Liver (tissue), 9 donors: ENCODE measurements around the gene CUX1. TPM values are rescaled to one million over a fixed set of nuclear protein-coding genes. Genes with fewer than 3 reads are reported as not detected.

ENCODE experiments used
- DNase-seq: peaks from one replicate; pipeline ENCODE4 v3.0.0-alpha.2; 2017; ENCODE audit warnings: low spot score
- H3K27ac ChIP-seq, 2 donors: one replicate each; pipeline ENCODE4 v1.7.0; 2013; ENCODE audit warnings: inconsistent platforms in 2 of 2, low read length in 2 of 2, control low read depth in 1 of 2, low read depth in 1 of 2, mild to moderate bottlenecking in 1 of 2
- H3K27me3 ChIP-seq, 4 donors: one replicate each; pipeline versions ENCODE4 v1.6.1 to v1.7.0; 2013; ENCODE audit warnings: low read length in 3 of 4, inconsistent platforms in 1 of 4, mild to moderate bottlenecking in 1 of 4, moderate library complexity in 1 of 4; ENCODE audit not compliant: control insufficient read depth in 4 of 4, insufficient read depth in 4 of 4
- H3K36me3 ChIP-seq, 4 donors: one replicate each; pipeline versions ENCODE4 v1.6.1 to v1.7.0; 2013; ENCODE audit warnings: low read length in 3 of 4, mild to moderate bottlenecking in 3 of 4, low read depth in 1 of 4, moderate library complexity in 1 of 4; ENCODE audit not compliant: control insufficient read depth in 4 of 4, insufficient read depth in 3 of 4
- H3K4me1 ChIP-seq, 4 donors: one replicate each; pipeline versions ENCODE4 v1.6.1 to v1.7.0; 2013; ENCODE audit warnings: low read length in 3 of 4, mild to moderate bottlenecking in 3 of 4, moderate library complexity in 1 of 4; ENCODE audit not compliant: control insufficient read depth in 4 of 4, insufficient read depth in 4 of 4
- H3K4me3 ChIP-seq, 3 donors: one replicate each; pipeline versions ENCODE4 v1.6.1 to v1.7.0; 2013; ENCODE audit warnings: low read length in 3 of 3, control low read depth in 1 of 3, low read depth in 1 of 3, mild to moderate bottlenecking in 1 of 3
- H3K9ac ChIP-seq, 2 donors: one replicate each; pipeline ENCODE4 v1.7.0; 2013; ENCODE audit warnings: low read length in 2 of 2, mild to moderate bottlenecking in 2 of 2, moderate library complexity in 2 of 2, control low read depth in 1 of 2, low read depth in 1 of 2
- H3K9me3 ChIP-seq, 4 donors: one replicate each; pipeline versions ENCODE4 v1.6.1 to v1.7.0; 2013; ENCODE audit warnings: low read length in 3 of 4; ENCODE audit not compliant: control insufficient read depth in 4 of 4
- EGR1 ChIP-seq, 2 donors: IDR thresholded peaks; 2 replicates each; pipeline ENCODE4 v1.6.1; 2016 to 2018; ENCODE audit warnings: antibody characterized with exemption in 2 of 2, low read depth in 2 of 2
- FOXA1 ChIP-seq: IDR thresholded peaks from 2 replicates; pipeline ENCODE4 v1.6.1; 2016; ENCODE audit warnings: antibody characterized with exemption
- FOXA2 ChIP-seq: IDR thresholded peaks from 2 replicates; pipeline ENCODE4 v1.6.1; 2016; ENCODE audit warnings: antibody characterized with exemption
- GABPA ChIP-seq, 2 donors: IDR thresholded peaks in 1 of 2; conservative IDR thresholded peaks in 1 of 2; 2 replicates each; pipeline ENCODE4 v1.6.1; 2016; ENCODE audit warnings: antibody characterized with exemption in 2 of 2, mild to moderate bottlenecking in 1 of 2, moderate library complexity in 1 of 2
- HNF4A ChIP-seq, 2 donors: conservative IDR thresholded peaks; 2 replicates each; pipeline ENCODE4 v1.6.1; 2016; ENCODE audit warnings: antibody characterized with exemption in 2 of 2, mild to moderate bottlenecking in 2 of 2
- HNF4G ChIP-seq: IDR thresholded peaks from 2 replicates; pipeline ENCODE4 v1.6.1; 2016; ENCODE audit warnings: antibody characterized with exemption
- JUND ChIP-seq, 2 donors: IDR thresholded peaks; 2 replicates each; pipeline ENCODE4 v1.6.1; 2016; ENCODE audit warnings: antibody characterized with exemption in 2 of 2
- NR2F2 ChIP-seq: IDR thresholded peaks from 2 replicates; pipeline ENCODE4 v1.6.1; 2016; ENCODE audit warnings: antibody characterized with exemption
- RAD21 ChIP-seq, 2 donors: IDR thresholded peaks; 2 replicates each; pipeline ENCODE4 v1.6.1; 2016; ENCODE audit warnings: antibody characterized with exemption in 2 of 2, mild to moderate bottlenecking in 2 of 2
- RXRA ChIP-seq, 2 donors: IDR thresholded peaks; 2 replicates each; pipeline ENCODE4 v1.6.1; 2017 to 2018; ENCODE audit warnings: antibody characterized with exemption in 2 of 2, mild to moderate bottlenecking in 1 of 2
- SP1 ChIP-seq: IDR thresholded peaks from 2 replicates; pipeline ENCODE4 v1.6.1; 2018; ENCODE audit warnings: antibody characterized with exemption, mild to moderate bottlenecking
- TAF1 ChIP-seq: conservative IDR thresholded peaks from 2 replicates; pipeline ENCODE4 v1.6.1; 2016; ENCODE audit warnings: antibody characterized with exemption, mild to moderate bottlenecking
- WGBS: extraction: QIAGEN DNeasy Blood & Tissue Kit; methylation state at CpG from one replicate; pipeline ENCODE4 v1.1.7; 2013; 5-methylcytosine and 5-hydroxymethylcytosine counted together
- polyA plus RNA-seq, 2 donors: library from polyadenylated mRNA; stranded (reverse) in 1 of 2; unstranded in 1 of 2; fragments of 200-250 nt in 1 of 2; fragments of >200 nt in 1 of 2; fragmentation: Nextera tagmentation in 1 of 2; extraction: Ambion mirVana in 1 of 2; gene quantifications; one replicate each; pipeline versions ENCODE4 v1.2.1 to v1.2.3, GENCODE V29; 2013 to 2015
- total RNA-seq, 2 donors: library from RNA; depleted of rRNA; stranded (reverse); fragments of >200 nt; gene quantifications; one replicate each; pipeline ENCODE4 v1.2.3, GENCODE V29; 2014
- TF ChIP-seq, protein P1 (sequence below): IDR thresholded peaks from 2 replicates; pipeline ENCODE4 v1.6.1; 2016; ENCODE audit warnings: antibody characterized with exemption
- TF ChIP-seq, protein P2 (sequence below): fragments of 150-350 bp; IDR thresholded peaks from 2 replicates; pipeline ENCODE4 v1.5.1; 2017; ENCODE audit warnings: improper control_type of control experiment, low read depth, low read length; ENCODE audit not compliant: missing input control
- TF ChIP-seq, protein P3 (sequence below): IDR thresholded peaks from 2 replicates; pipeline ENCODE4 v1.6.1; 2016; ENCODE audit warnings: antibody characterized with exemption
- TF ChIP-seq, protein P4 (sequence below): IDR thresholded peaks from 2 replicates; pipeline ENCODE4 v1.6.1; 2016; ENCODE audit warnings: antibody characterized with exemption
- donor health status: healthy.
- donor health status: healthy.
- donor health status: healthy.
- donor health status: healthy.
- donor health status: healthy.

Gene CUX1
- total and polyA plus RNA-seq, 4 donors, result 18.6 to 40.6 (median 21.4) TPM

DNA sequence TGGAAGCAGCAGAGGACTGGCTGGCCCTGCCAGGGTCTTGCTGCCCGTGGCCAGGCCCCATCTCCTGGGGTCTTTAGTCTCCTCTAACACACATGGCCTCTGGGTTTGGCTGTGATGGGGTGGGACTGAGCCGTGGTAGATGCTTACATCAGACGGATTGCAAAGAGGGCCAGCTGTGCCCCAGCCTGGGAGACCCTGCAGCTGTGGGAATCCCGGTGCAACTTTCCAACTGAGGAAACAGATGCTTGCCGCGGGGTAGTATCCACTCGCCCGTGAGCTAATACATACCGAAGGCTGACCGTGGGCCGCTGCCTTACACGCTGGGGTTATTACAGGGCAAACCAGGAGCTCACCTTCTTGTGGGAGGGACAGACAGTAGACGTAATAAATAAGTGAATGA lies 445.1 kb downstream of the CUX1 start:
- H3K27ac ChIP-seq, result no peak overlapping the region
- 96% methylated on average over 13 of the region's 13 CpGs for WGBS
- TF ChIP-seq HNF4G, result no peak
- TF ChIP-seq, protein P1, sequence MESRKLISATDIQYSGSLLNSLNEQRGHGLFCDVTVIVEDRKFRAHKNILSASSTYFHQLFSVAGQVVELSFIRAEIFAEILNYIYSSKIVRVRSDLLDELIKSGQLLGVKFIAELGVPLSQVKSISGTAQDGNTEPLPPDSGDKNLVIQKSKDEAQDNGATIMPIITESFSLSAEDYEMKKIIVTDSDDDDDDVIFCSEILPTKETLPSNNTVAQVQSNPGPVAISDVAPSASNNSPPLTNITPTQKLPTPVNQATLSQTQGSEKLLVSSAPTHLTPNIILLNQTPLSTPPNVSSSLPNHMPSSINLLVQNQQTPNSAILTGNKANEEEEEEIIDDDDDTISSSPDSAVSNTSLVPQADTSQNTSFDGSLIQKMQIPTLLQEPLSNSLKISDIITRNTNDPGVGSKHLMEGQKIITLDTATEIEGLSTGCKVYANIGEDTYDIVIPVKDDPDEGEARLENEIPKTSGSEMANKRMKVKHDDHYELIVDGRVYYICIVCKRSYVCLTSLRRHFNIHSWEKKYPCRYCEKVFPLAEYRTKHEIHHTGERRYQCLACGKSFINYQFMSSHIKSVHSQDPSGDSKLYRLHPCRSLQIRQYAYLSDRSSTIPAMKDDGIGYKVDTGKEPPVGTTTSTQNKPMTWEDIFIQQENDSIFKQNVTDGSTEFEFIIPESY, result no peak
- TF ChIP-seq, protein P2, sequence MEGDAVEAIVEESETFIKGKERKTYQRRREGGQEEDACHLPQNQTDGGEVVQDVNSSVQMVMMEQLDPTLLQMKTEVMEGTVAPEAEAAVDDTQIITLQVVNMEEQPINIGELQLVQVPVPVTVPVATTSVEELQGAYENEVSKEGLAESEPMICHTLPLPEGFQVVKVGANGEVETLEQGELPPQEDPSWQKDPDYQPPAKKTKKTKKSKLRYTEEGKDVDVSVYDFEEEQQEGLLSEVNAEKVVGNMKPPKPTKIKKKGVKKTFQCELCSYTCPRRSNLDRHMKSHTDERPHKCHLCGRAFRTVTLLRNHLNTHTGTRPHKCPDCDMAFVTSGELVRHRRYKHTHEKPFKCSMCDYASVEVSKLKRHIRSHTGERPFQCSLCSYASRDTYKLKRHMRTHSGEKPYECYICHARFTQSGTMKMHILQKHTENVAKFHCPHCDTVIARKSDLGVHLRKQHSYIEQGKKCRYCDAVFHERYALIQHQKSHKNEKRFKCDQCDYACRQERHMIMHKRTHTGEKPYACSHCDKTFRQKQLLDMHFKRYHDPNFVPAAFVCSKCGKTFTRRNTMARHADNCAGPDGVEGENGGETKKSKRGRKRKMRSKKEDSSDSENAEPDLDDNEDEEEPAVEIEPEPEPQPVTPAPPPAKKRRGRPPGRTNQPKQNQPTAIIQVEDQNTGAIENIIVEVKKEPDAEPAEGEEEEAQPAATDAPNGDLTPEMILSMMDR, result no peak
- TF ChIP-seq HNF4A (conservative IDR thresholded peaks at IDR 0.05), result no peak
- no peak for TF ChIP-seq TAF1
- TF ChIP-seq RXRA (IDR thresholded peaks at IDR 0.05), result no peak
- no peak for TF ChIP-seq NR2F2
- no peak for TF ChIP-seq FOXA2
- no peak for TF ChIP-seq FOXA1
- TF ChIP-seq GABPA (IDR thresholded peaks at IDR 0.05 in 1 of 2, conservative IDR thresholded peaks at IDR 0.05 in 1 of 2), result no peak
- TF ChIP-seq, protein P3, sequence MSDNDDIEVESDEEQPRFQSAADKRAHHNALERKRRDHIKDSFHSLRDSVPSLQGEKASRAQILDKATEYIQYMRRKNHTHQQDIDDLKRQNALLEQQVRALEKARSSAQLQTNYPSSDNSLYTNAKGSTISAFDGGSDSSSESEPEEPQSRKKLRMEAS, result no peak
- TF ChIP-seq JUND (IDR thresholded peaks at IDR 0.05), result no peak
- no peak for TF ChIP-seq RAD21 (IDR thresholded peaks at IDR 0.05)
- TF ChIP-seq, protein P4, sequence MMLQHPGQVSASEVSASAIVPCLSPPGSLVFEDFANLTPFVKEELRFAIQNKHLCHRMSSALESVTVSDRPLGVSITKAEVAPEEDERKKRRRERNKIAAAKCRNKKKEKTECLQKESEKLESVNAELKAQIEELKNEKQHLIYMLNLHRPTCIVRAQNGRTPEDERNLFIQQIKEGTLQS, result no peak
- TF ChIP-seq EGR1 (IDR thresholded peaks at IDR 0.05; ENCODE audit: low read depth in 2 of 2), result no peak
- no peak for TF ChIP-seq SP1
- H3K36me3 ChIP-seq, result no peaks in the 10 kb centered on the region
- no peaks in the 10 kb centered on the region for H3K27me3 ChIP-seq
- H3K4me3 ChIP-seq, result no peak overlapping the region
- H3K4me1 ChIP-seq, result peaks cover 0 to 12% (median under 1%) of the 10 kb centered on the region in 4 donors
- DNase-seq, result no peak
- no peaks in the 10 kb centered on the region for H3K9me3 ChIP-seq
- no peak overlapping the region for H3K9ac ChIP-seq

DNA sequence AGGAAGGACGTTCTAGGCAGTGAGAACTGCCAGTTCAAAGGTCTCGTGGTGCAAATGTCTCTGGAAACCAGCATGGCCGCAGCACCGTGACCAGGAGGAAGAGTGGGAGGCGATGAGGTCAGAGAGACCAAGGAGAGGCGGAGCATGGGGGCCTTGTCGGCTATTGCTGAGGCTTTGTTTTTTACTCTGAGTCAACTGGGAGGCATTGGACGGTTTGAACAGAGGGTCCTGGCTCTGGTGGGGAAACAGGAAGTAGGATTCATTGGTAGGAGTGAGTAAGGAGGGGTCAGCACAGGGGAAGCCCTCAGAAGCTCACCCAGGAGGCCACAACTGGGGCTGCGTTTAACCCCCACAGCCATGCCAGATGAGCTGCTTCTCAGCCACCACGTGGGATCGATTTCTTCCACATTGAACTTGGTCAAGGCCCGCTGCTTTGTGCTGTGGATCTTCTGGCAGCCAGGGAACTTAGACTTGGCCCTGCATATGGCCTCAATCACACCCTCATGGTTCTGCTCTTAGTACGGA lies 447.0 kb downstream of the CUX1 start:
- DNase-seq, result no peak

More for the DNA sequence above, 447.0 kb downstream of the CUX1 start:
- Histone ChIP-seq H3K4me1 (peaks cover 0 to 3% (median 0%) of the 10 kb centered on the region in 4 donors), H3K27ac (no peak overlapping the region), H3K4me3 (no peak overlapping the region), H3K36me3 (no peaks in the 10 kb centered on the region), H3K9me3 (no peaks in the 10 kb centered on the region), H3K9ac (no peak overlapping the region), H3K27me3 (no peaks in the 10 kb centered on the region)
- 77% methylated on average over 13 of the region's 13 CpGs for WGBS
- TF ChIP-seq EGR1 (IDR thresholded peaks at IDR 0.05; ENCODE audit: low read depth in 2 of 2) (no peak), SP1 (no peak), FOXA1 (no peak)
- TF ChIP-seq, protein P2, result no peak
